Measurements from ENCODE around the gene GTPBP6. TPM values are rescaled to one million over a fixed set of nuclear protein-coding genes. Genes with fewer than 3 reads are reported as not detected.

The GTPBP6 gene
- total RNA-seq, 1 donor from 2014 or later: 55.1 TPM

DNA sequence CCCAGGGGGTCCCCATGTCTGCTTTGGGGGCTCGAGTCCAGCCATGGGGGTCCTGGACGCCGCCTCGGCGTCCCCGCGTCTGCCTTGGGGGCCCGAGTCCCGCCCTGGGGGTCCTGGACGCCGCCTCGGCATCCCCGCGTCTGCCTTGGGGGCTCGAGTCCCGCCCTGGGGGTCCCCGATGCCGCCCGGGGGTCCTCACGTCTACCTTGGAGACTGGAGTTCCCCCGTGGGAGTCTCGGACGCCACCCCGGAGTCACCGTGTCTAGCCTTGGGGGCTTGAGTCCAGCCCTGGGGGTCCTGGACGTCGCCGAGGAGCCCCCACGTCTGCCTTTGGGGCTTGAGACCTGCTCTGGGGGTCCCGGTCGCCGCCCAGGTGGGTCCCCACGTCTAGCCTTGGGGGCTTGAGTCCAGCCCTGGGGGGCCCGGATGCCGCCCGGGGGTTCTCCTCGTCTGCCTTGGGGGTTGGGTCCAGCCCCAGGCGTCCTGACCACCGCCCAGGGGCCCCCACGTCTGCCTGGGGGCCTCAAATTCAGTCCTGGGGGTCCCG is 1.1 kb upstream of the GTPBP6 start:
- H3K36me3 ChIP-seq: peaks cover 6% of the 10 kb centered on the region
- H3K27ac ChIP-seq: peak overlapping the region; percentile 91
- peak overlapping the region; percentile 89 for H3K4me3 ChIP-seq
- H3K4me1 ChIP-seq: peaks cover 11% of the 10 kb centered on the region
- H3K27me3 ChIP-seq: no peaks in the 10 kb centered on the region
- H3K9me3 ChIP-seq: no peaks in the 10 kb centered on the region
- intact Hi-C loops (cut with DNase I): no loop called here
- TF ChIP-seq, protein P1, sequence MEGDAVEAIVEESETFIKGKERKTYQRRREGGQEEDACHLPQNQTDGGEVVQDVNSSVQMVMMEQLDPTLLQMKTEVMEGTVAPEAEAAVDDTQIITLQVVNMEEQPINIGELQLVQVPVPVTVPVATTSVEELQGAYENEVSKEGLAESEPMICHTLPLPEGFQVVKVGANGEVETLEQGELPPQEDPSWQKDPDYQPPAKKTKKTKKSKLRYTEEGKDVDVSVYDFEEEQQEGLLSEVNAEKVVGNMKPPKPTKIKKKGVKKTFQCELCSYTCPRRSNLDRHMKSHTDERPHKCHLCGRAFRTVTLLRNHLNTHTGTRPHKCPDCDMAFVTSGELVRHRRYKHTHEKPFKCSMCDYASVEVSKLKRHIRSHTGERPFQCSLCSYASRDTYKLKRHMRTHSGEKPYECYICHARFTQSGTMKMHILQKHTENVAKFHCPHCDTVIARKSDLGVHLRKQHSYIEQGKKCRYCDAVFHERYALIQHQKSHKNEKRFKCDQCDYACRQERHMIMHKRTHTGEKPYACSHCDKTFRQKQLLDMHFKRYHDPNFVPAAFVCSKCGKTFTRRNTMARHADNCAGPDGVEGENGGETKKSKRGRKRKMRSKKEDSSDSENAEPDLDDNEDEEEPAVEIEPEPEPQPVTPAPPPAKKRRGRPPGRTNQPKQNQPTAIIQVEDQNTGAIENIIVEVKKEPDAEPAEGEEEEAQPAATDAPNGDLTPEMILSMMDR (IDR thresholded peaks at IDR 0.05): no peak
- no peak for ATAC-seq
- DNase-seq: peak; percentile 75

DNA sequence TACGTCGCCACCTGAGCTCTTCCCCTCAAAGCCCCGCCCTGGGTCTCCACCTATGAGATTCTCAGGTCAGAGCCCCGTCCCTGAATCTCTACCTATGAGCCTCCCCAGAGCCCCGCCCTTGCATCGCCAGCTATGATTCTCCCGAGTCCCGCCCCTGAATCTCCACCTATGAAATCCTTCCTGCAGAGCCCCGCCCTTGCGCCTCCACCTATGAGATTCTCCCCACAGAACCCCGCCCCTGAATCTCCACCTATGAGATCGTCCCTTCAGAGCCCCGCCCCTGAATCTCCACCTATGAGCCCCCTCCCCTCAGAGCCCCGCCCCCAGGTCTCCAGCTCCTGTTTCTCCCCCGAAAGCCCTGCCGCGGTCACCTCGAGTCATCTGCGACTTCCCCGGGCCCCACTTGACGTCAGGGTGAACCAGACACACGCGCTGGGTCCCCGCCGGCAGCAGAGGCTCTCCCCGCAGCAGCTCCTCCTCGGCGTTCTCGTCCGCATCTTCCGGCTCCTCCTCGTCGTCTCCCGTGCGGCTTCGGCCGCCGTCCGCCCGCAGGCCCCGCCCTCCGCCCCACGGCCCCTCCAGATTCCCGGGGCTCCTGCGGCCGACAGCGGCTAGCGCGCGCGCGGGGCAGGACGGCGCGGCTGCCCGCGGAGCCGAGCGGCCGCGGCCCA is 393 bp downstream of the GTPBP6 start:
- intact Hi-C loops (cut with DNase I): no loop called here

DNA sequence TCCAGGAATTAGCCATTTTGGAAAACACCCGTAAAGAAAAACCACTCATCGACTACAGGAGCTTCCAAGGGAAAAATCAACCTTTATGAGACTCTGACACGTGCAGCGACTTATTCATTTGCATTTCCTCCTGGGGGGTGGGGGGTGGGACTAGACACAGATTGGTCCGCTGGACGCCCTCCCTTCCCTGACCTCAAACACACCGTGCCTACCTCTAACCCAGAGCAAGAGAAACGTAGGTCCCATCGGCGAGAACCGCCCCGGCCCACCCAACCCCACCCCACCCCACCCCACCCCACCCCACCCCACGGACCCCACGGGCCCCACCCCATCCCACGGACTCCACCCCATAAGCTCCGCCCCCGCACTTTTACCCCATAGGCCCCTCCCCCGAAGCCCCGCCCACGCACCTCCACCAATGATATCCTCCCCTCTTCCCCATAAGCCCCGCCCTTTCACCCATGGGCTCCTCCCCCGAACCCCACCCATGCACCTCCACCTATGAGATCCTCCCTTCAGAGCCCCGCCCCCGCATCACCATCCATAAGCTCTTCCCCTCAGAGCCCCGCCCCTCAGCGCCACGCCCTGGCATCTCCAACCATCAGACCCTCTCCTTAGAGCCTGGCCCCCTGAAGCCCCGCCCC is 1.1 kb downstream of the GTPBP6 start:
- no peak for ATAC-seq
- TF ChIP-seq, protein P1 (IDR thresholded peaks at IDR 0.05): no peak

More for the DNA sequence above, 393 bp downstream of the GTPBP6 start:
- H3K4me1 ChIP-seq: peaks cover 11% of the 10 kb centered on the region
- H3K27me3 ChIP-seq: no peaks in the 10 kb centered on the region
- DNase-seq (peak; percentile 98), ATAC-seq (peak; percentile 83)
- H3K4me3 ChIP-seq: peak overlapping the region; percentile 75
- H3K36me3 ChIP-seq: peaks cover 19% of the 10 kb centered on the region
- no peaks in the 10 kb centered on the region for H3K9me3 ChIP-seq
- TF ChIP-seq, protein P1 (IDR thresholded peaks at IDR 0.05): no peak
- H3K27ac ChIP-seq: peak overlapping the region; percentile 93

DNA sequence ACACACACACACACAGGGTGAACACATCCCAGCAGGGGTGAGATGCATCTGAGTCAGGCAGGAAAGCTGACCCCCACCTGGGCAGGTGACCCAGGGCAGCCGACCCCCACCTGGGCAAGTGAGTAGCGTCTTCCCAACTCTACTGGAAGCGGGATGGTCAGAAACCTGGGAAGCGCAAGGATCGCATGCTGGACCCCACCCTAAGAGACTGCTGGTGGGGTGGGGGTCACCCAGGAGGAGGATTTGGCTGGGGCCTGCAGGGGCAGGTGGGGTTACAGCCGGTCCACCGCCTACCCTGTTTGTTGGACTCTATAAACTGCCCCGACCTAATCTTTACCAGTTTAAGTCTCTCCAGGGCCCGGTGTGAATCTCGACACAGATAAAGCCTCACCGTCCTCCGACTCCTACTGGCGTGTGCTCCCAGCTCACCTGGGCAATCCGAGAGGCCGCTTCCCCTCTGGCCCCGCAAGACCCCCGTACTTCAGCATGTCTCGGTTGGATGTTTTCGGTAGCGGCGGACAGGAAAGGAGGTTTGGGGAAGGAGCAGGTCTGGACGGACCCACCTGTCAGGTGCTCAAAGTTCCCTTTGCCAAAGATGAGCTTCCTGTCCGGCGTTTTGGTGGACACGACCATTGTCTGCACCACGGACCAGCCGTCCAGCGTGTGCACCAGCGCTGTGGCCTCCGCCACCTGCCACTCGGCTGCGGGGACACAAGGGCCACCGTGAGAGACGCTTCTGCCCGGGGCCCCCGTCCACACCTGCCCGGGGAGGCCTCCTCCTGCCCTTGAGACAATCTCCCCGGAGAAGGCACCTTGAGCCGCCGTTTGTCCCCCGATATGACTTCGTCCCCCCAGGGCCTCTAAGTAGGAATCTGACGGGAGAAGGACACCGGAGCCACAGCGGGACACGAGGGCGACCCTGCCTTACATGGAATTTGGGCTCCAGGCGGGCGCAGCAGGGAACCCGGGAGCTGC is 2.0 kb downstream of the GTPBP6 start:
- TF ChIP-seq, protein P1 (IDR thresholded peaks at IDR 0.05): no peak
- ATAC-seq: no peak
- H3K36me3 ChIP-seq: peaks cover 33% of the 10 kb centered on the region
- H3K9me3 ChIP-seq: no peaks in the 10 kb centered on the region
- intact Hi-C loops (cut with DNase I): no loop called here
- H3K4me1 ChIP-seq: peaks cover 11% of the 10 kb centered on the region
- peak; percentile 65 for DNase-seq
- H3K27me3 ChIP-seq: no peaks in the 10 kb centered on the region
- H3K4me3 ChIP-seq: no peak overlapping the region
- H3K27ac ChIP-seq: no peak overlapping the region

More for the DNA sequence above, 1.1 kb downstream of the GTPBP6 start:
- DNase-seq: no peak
- H3K9me3 ChIP-seq: no peaks in the 10 kb centered on the region
- intact Hi-C loops (cut with DNase I): no loop called here
- H3K4me1 ChIP-seq: peaks cover 11% of the 10 kb centered on the region
- peak overlapping the region; percentile 93 for H3K27ac ChIP-seq
- H3K36me3 ChIP-seq: peaks cover 25% of the 10 kb centered on the region
- peak overlapping the region; percentile 75 for H3K4me3 ChIP-seq
- H3K27me3 ChIP-seq: no peaks in the 10 kb centered on the region
